ENCODE measurements around the gene PLIN4.

PLIN4 gene

DNA sequence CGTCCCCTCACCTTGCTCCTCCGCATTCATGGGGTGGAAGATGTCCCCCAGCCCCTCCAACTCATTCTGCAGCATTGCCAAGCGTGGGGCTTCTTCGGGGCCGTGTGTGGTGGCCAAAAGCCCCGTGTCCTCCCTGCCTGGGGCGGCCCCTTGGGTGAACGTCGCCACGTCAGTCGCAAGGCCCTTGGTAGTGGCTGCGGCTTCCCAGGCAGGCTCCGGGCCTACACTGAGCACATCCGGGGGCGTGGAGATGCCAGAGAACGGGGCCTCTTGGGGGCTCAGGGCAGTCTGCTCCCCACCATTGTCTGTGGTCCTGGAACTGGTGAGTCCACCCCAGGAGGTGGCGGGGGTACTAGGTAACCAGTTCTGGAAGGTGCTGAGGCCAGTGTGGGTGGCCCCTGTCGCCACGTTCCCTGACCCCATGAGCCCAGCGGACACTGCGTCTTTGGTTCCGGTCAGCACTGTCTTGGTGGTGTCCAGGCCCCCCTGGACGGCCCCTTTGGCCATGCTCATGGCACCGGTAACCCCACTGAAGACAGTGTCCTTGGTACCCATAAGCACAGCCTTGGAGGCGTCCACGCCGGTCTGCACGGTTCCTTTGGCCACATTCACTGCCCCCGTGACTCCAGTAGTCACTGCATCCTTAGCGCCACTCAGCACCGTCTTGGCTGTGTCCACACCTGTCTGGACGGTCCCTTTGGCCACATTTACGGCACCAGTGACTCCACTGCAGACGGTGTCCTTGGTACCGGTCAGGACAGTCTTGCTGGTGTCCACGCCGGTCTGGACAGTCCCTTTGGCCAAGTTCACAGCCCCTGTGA lies 7.6 kb downstream of the PLIN4 start:
- H3K27ac ChIP-seq = no peak overlapping the region
- DNase-seq (ENCODE audit: low read depth, low spot score) = no peak

DNA sequence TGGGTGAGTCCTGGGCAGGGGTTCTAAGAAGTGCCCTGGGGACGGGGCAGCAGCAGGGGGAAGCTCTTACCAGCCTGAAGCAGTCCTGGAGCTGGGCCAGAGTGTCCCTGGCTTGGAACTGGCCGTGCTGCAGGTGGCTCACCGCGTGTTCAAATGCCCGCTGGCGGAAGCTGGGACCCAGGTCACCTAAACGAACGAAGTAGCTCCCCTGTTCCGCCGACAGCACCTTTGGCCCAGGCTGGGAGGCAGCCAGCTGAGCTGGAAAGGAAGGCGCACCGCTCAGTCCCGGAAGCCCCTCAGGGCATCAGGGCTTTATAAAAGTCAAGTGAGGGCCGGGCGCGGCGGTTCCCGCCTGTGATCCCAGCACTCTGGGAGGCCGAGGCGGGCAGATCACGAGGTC lies 9.6 kb downstream of the PLIN4 start:
- H3K27ac ChIP-seq = no peak overlapping the region
- DNase-seq (ENCODE audit: low read depth, low spot score) = no peak

DNA sequence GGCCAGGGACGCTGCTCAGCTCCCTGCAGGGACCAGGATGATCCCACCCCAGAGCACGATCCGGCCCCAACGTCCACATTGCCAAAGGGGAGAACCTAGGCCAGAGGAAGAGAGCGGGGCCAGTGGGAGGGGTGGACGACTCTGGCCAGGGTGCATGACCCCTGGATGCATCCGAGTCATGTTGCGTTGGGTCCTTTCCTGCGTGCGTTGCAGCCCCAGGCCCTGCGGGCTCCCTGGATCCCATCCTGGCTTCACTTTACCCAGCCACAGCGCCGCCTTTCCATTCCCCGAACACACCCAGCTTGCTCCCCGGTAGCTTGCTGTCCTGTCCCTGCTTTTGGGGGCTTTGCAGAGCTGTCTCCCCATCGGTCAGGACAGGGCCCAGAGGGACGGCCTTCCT lies 10.5 kb downstream of the PLIN4 start:
- H3K27ac ChIP-seq = no peak overlapping the region
- no peak for DNase-seq (ENCODE audit: low read depth, low spot score)

DNA sequence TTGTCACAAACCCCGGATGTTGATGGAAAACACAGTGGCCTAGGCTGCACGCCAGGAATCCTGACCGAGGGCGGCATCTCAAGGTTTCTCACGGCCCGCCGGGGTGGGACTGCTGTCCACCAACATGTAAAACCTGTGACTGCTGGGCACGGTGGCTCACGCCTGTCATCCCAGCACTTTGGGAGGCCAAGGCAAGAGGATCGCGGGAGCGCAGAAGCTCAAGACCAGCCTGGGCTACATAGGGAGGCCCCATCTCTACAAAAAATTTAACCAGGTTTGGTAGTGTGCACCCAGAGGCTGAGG lies 11.2 kb downstream of the PLIN4 start:
- no peak overlapping the region for H3K27ac ChIP-seq
- no peak for DNase-seq (ENCODE audit: low read depth, low spot score)

DNA sequence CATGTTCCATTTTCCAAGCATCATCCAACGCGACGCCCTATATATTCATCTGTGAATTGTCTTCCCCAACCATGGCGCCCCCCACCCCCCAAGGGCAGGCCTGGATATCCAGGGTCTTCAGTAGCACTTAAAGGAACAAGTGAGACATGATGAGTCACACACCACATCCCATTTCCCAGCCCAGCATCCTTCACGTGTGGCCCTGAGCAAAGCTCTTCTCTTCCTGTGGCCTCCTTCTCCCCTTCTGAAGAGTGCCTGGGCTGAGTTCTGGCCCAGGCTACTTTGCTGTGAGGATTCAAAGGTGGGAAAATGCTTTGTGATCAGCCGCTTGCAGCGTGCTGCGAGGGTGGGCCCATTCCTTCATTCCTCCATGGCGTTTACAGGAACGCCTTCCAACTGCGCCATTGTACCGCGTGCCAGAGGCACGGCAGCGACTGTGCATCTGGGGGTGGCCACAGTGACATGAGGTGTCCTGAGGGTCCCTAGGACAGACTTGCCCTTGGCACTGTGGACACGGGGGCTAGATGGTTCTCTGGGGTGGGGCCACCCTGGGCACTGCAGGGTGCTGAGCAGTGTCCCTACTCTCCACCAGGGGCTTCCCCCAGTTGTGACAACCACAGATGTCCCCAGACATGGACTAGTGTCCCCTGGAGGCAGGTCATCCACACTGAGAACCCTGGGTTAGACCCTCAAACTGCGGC lies 11.7 kb downstream of the PLIN4 start:
- DNase-seq (ENCODE audit: low read depth, low spot score) = no peak
- H3K27ac ChIP-seq = no peak overlapping the region

DNA sequence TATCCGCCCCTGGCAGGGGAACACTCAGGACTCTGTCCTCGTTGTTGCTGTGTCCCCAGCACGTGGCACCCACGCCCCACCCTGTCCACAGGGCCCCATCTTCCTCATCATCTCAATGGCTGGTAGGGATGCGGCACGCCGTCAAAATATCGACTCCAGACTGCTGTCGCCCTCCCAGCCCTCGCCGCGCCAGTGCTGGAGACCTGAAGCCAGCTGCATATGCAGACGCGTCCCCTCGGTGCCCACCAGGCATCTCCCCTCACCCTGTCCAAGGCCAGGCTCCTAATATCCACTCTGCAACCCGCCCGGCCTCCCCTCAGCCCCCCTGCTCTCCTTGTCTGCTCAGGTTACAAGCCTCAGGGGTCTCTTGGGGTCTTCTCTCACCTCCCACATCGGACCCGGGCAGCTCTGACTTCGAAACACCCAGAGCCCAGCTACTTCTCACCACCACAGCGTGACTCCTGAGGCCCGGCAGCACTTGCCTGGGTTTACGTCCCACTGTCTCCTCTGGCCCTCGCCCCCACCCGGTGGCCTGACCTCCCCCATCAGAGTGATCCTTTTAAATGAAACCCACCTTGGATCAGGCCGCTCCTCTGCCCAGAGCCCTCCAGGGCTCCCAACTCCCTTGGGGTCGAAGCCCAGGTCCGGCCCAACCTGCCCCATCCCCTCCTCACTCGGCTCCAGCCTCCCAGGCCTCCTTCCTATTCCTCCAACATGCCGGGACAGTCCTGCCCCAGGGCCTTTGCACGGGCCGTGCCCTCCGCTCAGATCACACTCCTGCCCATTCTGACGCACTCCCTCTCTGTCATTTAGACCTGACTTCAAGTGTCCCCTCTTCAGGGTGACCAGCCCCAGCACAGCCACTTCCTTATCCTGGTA lies 12.5 kb downstream of the PLIN4 start:
- DNase-seq (ENCODE audit: low read depth, low spot score) = no peak
- no peak overlapping the region for H3K27ac ChIP-seq

DNA sequence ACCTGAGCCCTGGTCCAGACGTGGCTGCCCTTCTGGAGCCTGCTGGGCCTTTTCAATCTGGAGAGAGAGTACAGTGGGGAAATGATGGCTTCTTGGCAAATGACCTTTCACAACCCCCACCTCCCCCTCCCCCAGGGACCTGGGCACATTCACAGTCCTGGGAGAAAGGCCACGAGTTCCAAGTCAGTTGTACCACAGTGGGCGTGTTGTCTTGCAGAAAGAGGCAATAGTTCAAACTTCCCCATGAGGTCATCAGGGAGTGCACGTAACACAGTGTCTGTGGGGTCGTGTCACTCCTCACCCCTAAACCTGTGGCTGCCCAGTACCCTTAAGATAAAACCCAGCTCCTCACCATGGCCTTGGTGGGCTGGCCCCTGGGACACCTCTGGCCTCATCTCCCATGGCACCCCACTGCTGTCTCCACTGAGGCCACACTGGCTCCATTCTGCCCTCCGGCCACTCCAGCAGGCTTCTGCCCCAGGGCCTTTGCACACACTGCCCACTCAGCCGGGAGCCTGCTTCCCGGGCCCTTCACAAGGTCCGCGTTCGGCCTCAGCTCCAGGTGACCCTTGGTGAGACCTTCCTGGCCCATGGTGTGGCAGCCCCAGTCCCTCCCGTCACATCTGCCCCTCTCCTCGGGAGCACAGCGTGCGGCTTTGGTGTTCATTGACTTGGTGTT lies 13.3 kb downstream of the PLIN4 start:
- DNase-seq (ENCODE audit: low read depth, low spot score) = no peak
- H3K27ac ChIP-seq = no peak overlapping the region

DNA sequence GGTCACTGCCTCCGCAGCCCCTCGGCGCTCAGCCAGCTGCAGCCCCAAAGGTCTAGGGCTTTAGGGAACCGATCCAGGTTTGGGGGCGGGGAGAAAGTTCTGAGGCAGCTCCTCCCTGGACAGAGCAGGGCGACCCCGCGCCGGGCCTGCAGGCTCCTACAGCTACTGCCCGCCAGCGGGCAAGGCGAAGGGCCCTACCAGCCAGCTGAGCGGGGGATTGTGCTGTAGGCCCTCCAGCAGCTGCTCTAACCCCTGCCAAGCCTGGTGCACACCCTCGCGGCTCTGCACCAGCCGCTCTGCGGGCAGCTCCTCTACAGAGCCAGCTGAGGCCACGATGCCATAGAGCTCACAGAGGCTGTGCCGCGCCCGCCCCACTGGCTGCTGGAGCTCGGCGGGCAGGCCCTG lies 14.0 kb downstream of the PLIN4 start:
- DNase-seq (ENCODE audit: low read depth, low spot score) = no peak
- H3K27ac ChIP-seq = no peak overlapping the region

DNA sequence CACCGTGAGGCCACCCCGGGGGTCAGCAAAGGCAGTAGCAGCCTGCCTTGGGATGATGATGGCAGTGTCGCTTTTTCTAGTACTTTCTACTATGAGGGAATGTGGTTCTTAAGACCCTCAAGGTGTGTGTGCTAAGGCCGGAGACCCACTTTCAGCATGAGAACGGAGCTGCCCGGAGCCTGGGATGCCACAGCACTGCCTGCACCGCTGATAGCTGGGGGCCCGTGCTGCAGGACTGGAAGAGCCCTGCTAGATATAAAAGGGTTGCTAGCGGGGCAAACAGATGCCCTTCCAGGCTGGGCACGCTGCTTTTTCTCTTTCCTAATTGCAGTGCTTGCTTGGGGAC lies 14.5 kb downstream of the PLIN4 start:
- no peak for DNase-seq (ENCODE audit: low read depth, low spot score)
- H3K27ac ChIP-seq = no peak overlapping the region

DNA sequence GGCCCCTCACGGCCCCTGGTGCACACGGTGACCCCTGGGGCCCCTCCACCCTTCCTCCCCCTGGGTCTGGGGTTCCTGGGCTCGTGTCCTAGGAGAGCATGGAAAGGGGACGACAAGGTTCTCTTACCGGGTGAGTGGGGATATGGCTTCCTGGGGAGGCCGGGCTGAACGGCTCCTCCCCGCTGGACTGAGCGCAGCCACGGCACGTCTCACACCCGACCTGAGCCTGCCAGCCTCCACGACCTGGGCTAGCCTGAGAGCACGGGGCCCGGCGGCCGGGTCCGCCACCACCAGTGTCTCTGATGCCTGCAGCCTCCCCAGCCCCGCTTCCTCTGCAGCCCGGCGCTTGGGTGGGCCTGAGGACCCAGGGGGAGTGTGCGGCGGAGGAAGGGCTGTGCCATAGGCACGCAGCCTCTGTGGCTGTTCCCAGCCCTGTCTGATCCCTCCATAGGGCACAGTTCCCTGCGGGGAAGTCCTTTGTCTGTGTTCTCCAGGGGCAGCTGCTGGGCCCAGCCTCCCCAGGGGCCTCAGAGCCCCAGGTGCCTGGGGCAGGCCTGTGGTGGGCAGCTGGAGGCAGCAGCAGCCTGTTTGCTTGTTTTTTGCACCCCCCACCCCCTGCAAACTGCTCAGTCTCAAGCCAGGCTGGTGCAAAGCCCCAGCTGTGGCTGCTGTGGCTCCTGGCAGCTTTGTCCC lies 15.0 kb downstream of the PLIN4 start:
- no peak for DNase-seq (ENCODE audit: low read depth, low spot score)
- H3K27ac ChIP-seq = no peak overlapping the region

DNA sequence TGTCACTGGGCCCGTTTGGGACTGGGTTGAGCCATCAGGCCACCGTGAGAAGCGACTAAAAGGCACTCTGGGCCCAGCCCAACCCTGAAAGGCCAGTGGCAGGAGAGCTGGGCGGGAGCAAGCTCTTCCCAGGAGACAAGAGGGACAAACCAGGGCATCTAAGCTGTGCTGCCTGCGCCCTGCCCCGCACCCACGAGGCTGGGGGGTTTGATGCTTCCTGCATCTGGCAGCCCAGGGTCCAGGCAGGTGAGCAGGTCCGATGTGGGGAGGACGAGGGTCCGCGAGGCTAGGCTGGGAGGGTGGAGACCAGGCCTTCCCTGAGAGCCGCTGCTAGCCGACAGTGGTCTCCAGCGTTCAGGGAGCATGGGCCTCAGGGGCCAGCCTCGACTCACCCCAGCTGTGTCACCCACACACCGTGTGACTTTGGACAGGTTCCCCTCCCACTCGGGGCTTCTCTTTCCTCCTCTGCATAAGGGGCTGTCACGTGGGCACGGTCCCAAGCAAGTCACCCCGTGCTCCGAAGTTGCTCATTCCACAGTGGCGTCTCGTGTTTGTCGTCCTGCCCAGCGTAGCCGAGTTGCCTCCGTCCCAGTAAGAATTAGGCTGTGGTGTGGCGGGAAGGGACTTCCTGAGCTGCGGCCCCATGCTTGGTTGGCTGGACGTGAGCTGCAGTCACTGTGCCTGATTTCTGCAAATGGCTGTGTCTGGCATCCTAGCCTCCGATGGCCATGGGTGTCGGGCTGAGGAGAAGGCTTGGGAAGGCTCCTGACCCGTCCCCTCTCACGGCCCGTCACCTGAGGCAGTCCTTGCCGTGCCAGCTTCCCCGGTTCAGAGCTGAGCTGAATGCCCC lies 15.8 kb downstream of the PLIN4 start:
- H3K27ac ChIP-seq = no peak overlapping the region
- no peak for DNase-seq (ENCODE audit: low read depth, low spot score)

DNA sequence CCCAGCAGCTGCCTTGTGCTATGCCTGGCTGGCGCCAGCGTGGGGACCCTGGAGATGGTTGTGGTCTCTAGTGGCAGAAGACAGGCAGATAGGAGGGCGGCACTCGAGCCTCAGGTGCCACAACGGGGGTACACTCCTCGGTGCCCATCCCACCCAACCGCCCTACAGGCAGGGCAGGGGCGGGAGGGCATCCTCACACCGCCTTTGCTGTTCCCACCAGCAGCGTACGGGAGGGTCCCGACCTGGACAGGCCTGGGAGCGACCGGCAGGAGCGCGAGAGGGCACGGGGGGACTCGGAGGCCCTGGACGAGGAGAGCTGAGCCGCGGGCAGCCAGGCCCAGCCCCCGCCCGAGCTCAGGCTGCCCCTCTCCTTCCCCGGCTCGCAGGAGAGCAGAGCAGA lies 16.6 kb downstream of the PLIN4 start:
- DNase-seq (ENCODE audit: low read depth, low spot score) = no peak
- H3K27ac ChIP-seq = no peak overlapping the region

DNA sequence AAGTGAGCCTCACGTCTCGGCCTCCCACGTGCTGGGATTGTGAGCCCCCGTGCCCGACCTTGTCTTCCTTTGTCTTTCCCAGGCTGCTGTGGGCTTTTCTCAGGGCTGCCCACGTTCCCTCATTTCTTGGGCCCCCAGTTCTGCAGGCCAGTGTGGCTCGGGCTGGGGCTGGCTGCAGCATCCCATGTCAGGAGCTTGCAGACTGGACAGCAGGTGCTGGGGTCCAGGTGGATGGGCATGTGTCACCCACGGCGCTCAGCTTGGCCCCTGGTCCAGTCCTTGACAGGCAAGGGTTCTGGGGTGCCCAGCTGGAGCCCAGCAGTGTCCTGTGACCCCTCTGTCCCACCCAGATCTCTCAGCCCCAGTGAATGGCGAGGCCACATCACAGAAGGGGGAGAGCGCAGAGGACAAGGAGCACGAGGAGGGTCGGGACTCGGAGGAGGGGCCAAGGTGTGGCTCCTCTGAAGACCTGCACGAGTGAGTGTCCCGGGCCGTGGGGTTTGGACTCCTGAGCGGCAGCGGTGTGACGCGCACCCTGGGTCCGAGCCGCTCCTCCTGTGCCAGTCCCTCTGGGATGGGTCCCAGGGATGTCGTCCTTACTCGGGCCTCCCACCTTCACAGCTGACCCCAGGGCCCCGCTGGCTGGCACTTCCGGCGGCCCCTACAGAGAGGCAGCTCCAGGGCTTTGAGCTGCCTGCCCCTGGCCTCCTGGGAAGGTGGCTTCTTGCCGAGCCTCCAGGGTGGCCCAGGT lies 17.3 kb downstream of the PLIN4 start:
- no peak for DNase-seq (ENCODE audit: low read depth, low spot score)
- no peak overlapping the region for H3K27ac ChIP-seq

DNA sequence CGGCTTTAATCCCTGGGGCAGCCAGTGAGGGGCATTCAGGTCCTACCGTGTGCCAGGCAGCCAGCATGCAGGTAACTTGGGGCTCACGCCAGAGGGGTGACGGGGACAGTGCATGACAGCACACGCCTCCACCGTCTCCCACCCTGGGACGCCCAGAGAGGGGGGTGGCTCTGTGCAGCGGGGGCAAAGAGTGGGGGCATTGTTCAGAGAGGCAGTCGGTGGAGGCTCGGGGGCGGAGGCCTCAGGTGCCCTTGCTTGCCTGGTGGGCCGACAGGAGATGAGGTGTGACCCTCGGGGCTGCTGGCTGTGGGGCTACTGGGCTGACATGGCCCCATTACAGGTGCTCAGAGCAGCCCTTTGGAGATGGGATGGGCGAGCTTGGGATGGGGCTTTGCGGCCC lies 18.4 kb downstream of the PLIN4 start:
- no peak overlapping the region for H3K27ac ChIP-seq
- DNase-seq (ENCODE audit: low read depth, low spot score) = no peak

DNA sequence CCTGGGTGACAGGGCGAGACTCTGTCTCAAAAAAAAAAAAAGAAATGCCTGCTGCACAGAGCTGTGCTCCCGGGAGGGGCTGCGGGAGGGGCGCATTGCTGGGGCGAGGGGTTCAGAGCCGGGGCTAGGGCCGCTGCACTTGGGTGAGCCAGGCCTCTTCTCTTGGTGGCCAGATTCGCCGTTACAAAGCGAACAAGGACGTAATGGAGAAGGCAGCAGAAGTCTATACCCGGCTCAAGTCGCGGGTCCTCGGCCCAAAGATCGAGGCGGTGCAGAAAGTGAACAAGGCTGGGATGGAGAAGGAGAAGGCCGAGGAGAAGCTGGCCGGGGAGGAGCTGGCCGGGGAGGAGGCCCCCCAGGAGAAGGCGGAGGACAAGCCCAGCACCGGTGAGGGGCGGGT lies 19.0 kb downstream of the PLIN4 start:
- no peak for DNase-seq (ENCODE audit: low read depth, low spot score)
- H3K27ac ChIP-seq = no peak overlapping the region

DNA sequence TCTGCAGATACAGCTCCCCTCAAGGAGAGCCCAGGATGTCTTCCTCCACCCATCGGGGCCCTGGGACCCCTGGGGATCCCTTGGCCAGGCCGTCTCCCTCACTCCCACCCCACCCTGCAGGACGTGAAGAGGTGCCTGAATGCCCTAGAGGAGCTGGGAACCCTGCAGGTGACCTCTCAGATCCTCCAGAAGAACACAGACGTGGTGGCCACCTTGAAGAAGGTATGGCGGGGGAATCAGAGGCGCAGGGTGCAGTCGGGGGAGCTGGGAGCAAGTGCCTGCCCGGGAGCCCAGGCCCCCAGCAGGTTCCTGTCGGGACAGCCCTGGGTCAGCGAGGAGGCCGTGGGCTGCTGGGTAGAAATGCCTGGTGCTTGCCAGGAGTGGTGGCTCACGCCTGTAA lies 19.6 kb downstream of the PLIN4 start:
- DNase-seq (ENCODE audit: low read depth, low spot score) = no peak

DNA sequence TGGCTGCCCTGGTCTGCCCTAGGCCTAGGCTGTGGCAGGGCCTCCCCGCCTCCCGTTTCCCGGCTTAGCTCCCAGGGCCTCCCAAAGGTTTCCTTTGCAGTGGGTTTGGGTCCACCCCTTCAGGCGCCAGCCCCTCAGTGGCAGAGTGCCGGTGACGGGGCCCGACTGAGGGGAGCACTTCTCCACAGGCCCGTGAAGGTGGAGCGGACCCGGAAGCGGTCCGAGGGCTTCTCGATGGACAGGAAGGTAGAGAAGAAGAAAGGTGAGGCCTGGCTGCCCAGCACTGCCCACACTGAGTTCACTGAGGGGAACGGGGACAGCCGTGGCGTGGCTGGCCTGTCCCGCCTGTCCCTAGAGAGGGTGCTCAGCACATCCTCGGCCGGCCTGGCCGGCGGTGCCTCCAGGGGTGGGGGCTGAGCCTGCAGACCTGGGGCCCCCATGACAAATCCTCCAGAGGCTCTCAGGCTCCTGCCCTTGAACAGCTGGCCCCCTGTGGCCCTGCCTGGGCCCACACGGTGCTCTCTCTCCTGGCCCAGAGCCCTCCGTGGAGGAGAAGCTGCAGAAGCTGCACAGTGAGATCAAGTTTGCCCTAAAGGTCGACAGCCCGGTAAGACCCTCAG lies 20.4 kb downstream of the PLIN4 start:
- no peak overlapping the region for H3K27ac ChIP-seq
- DNase-seq (ENCODE audit: low read depth, low spot score) = no peak

More for the DNA sequence above, 19.6 kb downstream of the PLIN4 start:
- H3K27ac ChIP-seq = no peak overlapping the region

DNA sequence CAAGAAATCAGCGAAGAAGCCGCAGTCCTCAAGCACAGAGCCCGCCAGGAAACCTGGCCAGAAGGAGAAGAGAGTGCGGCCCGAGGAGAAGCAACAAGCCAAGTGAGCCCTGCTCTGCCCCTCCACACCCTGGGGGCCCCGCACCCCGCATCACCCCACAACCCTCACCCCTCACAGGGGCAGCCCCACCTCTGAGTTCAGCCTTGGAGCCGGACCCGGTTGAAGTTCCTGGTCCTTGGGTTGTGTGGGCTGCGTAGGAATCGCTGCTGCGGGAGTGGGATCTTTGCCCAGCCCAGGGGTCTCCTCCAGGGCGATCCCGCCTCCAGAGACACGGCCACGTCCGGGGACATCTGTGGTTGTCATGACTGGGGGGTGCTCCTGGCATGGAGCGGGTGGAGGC lies 22.0 kb downstream of the PLIN4 start:
- H3K27ac ChIP-seq = no peak overlapping the region
- no peak for DNase-seq (ENCODE audit: low read depth, low spot score)
